Measurements from ENCODE around the gene TMEM130.
"Not testable (repeated sequence)": the region's sequence is repeated elsewhere in the genome, so short reads cannot be mapped to it uniquely, and the experiment has no call there.

The TMEM130 gene

GRCh38 chr7:98878365-98879197 is 8.8 kb upstream of the TMEM130 start, which contains the start of gene TRRAP:
TSS of gene TRRAP (plus strand) at chr7:98878532. CDS start at chr7:98881151, 2,619 bp downstream.
- DNase-seq (ENCODE audit: low read depth), result no peak
- H3K4me3 ChIP-seq (ENCODE audit: low read depth, low read length), result peak within 1 kb of the TSS; percentile 95

GRCh38 chr7:98877692-98878364 is 8.0 kb upstream of the TMEM130 start:
- TF ChIP-seq CTCF (IDR thresholded peaks at IDR 0.05; ENCODE audit: low read depth, low read length, missing control alignments), result no peak
- no peak for DNase-seq (ENCODE audit: low read depth)
- H3K4me3 ChIP-seq (ENCODE audit: low read depth, low read length), result peak overlapping the region; percentile 95

More at GRCh38 chr7:98878365-98879197, 8.8 kb upstream of the TMEM130 start, which contains the start of gene TRRAP:
- peak; percentile 79 for TF ChIP-seq CTCF (IDR thresholded peaks at IDR 0.05; ENCODE audit: low read depth, low read length, missing control alignments)

- DNase-seq (ENCODE audit: low read depth), result no peak
- H3K4me3 ChIP-seq (ENCODE audit: low read depth, low read length), result no peak overlapping the region
- TF ChIP-seq CTCF (IDR thresholded peaks at IDR 0.05; ENCODE audit: low read depth, low read length, missing control alignments), result no peak
Observed at GRCh38 chr7:98877146-98877545, 7.3 kb upstream of the TMEM130 start.

- no peak for TF ChIP-seq CTCF (IDR thresholded peaks at IDR 0.05; ENCODE audit: low read depth, low read length, missing control alignments)
- no peak overlapping the region for H3K4me3 ChIP-seq (ENCODE audit: low read depth, low read length)
- DNase-seq (ENCODE audit: low read depth), result no peak
Observed at GRCh38 chr7:98875501-98875900, 5.7 kb upstream of the TMEM130 start.

- DNase-seq (ENCODE audit: low read depth), result no peak
- TF ChIP-seq CTCF (IDR thresholded peaks at IDR 0.05; ENCODE audit: low read depth, low read length, missing control alignments), result no peak
Observed at GRCh38 chr7:98874942-98875341, 5.1 kb upstream of the TMEM130 start.

GRCh38 chr7:98873610-98874009 is 3.8 kb upstream of the TMEM130 start:
- not testable (repeated sequence) for DNase-seq (ENCODE audit: low read depth); H3K4me3 ChIP-seq (ENCODE audit: low read depth, low read length)

More at GRCh38 chr7:98874942-98875341, 5.1 kb upstream of the TMEM130 start:
- H3K4me3 ChIP-seq (ENCODE audit: low read depth, low read length), result no peak overlapping the region

- DNase-seq (ENCODE audit: low read depth), result no peak
- H3K4me3 ChIP-seq (ENCODE audit: low read depth, low read length), result no peak overlapping the region
- TF ChIP-seq CTCF (IDR thresholded peaks at IDR 0.05; ENCODE audit: low read depth, low read length, missing control alignments), result peak; percentile 56
Observed at GRCh38 chr7:98872328-98872924, 2.6 kb upstream of the TMEM130 start.
